HG03521 (cell line): ENCODE results near the gene LRCH1.

Experiments used
- ATAC-seq: cut with Tn5 transposase; IDR thresholded peaks from one replicate; pipeline ENCODE4 v1.9.1; 2021; ENCODE audit warnings: mild to moderate bottlenecking, moderate library complexity; ENCODE audit not compliant: unreplicated experiment

Gene LRCH1

DNA sequence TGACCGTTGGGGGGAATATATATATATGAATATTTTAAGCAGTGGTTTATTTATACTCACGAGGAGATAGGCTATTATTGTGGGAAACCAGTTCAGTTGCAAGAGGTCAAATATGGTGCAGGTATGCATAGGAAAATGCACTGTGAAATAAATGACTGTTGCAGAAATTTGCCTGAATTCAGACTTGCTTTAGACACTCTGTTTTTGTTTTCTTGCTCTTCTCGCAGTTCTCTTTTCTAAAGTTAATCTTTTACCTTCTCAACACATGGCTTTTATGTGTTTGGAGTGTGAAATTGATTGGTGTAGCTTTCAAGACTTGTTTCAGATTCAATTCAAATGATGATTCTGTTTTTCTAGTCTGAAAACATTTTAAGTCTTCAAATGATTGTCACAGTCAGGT, 109.7 kb downstream of the LRCH1 start:
- ATAC-seq: no peak

- no peak for ATAC-seq
Observed at GRCh38 chr13:46663206-46664037, 110.5 kb downstream of the LRCH1 start.

DNA sequence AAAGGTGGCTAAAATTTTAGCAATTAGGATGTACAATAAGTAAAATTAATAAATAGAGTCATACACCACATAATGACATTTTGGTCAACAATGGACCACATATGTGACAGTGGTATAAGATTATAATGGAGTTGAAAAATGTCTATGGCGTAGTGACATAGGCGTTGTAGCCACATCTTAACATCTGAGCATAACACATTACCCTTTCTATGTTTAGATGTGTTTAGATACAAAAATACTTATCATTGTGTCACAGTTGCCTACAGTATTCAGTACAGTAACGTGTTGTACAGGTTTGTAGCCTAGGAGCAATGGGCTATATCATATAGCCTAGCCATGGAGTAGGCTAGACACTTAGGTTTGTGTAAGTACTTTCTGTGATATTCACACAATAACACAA, 111.2 kb downstream of the LRCH1 start:
- no peak for ATAC-seq

DNA sequence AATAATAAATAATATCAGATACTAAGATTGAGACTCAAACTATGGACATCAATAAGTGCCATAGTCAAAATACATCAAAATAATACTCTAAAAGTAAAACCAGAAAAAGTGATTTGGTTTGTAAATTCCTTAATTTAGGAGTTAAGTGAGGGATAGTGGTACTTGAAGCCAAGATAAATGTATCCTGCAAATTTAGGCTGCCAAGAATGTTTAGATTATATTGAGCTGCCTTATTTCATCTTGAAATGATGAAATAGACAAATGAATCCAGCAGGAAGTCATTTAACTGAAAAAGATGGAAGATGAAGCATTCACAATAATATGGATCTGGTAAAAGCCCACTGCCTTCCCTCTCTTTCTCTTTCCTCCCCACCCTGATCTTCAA, 112.3 kb downstream of the LRCH1 start:
- no peak for ATAC-seq

DNA sequence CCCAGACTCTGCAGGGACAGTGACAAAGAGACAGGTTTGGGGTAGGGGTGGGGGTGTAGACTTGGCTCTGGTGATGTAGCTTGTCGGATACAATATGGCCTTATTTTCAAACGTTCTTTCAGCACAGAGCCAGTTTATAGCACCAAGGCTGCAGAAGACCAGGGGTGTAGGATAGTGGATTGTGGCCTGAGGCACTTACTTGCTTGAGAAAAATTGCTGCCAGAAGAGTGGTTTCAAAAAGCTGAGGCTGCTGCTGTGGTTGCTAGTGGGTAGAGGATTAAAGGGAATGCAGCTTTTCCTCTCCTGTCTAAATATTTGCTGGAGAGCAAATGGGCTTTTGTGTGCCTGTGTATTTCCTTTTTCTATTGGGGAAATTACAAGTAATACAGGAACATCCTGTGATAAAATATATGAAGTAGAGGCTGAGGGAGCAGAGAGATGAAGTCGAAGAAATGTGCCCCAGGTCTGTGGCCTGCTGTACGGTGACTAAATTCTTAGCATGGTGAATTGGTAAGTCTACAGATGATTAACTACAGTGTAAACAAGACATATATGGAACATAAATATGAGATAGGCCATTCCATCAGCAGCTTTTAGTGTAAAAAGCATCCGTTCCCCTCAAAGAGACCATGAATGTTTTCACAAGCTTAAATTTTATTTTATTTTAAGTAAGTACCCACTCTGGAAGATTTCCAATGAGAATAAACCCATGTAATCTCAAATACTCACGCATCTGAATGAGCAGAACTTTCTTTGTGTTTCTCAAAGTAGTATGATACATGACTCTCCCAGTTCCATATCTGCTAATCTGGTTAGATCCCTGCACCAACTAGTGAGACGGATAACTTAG, 112.9 kb downstream of the LRCH1 start:
- ATAC-seq: no peak

- ATAC-seq: no peak
Observed at GRCh38 chr13:46666727-46667456, 113.9 kb downstream of the LRCH1 start.

- ATAC-seq: no peak
Observed at GRCh38 chr13:46667687-46668281, 114.8 kb downstream of the LRCH1 start.

GRCh38 chr13:46668302-46668720, 115.3 kb downstream of the LRCH1 start:
- ATAC-seq: no peak

- no peak for ATAC-seq
Observed at GRCh38 chr13:46668931-46669525, 116.1 kb downstream of the LRCH1 start.

DNA sequence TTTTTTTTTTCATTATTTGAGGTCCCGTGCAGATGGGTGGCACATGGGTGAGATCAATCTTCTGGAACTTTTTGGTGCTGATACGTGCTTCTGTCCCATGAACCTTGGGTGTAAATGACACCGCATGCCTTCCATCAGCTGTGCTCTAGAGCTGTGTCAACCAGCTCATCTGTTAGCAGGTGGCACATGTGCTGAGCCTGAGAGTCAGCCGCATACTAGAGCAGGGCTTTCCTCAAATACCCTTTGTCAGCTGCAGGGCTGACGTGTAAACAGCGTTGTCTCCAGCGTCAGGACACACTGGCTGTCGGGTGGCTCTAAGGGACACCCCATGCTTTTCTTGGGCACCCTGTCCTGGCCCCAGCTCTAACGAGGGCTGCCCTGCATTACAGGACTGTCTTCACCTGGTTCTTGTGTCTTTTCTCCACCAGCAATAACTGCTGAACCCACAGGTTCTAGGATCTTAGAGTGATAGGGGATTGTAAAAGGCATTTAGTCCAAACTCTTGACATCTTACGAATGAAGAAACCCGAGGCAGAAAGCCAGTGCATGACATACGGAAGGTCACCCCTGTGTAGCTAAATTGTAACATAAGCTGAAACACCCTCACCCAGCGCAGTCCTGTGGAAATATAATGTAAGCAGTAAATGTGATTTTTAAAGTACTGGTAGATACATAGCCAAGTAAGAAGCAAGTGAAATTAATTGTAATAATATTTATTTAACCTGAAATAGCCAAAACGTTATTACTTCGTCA, 119.5 kb downstream of the LRCH1 start:
- no peak for ATAC-seq

- ATAC-seq: no peak
Observed at GRCh38 chr13:46675016-46675415, 122.0 kb downstream of the LRCH1 start.

DNA sequence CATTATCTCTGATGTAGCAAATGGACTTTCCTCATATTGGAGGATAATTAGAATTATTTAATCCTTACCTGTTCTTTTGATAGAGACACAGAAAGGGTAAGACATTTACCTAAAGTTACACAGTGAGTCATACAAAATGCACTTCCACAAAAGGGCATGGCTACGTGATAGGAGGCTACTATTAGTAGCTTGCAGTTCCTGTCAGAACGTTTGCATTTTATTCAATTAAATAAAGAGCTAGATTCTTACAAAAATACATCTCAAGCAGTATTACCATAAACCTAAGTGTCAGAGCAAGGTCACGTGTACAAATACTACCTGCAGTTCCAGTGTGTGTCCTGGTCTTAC, 123.4 kb downstream of the LRCH1 start:
- ATAC-seq: no peak

DNA sequence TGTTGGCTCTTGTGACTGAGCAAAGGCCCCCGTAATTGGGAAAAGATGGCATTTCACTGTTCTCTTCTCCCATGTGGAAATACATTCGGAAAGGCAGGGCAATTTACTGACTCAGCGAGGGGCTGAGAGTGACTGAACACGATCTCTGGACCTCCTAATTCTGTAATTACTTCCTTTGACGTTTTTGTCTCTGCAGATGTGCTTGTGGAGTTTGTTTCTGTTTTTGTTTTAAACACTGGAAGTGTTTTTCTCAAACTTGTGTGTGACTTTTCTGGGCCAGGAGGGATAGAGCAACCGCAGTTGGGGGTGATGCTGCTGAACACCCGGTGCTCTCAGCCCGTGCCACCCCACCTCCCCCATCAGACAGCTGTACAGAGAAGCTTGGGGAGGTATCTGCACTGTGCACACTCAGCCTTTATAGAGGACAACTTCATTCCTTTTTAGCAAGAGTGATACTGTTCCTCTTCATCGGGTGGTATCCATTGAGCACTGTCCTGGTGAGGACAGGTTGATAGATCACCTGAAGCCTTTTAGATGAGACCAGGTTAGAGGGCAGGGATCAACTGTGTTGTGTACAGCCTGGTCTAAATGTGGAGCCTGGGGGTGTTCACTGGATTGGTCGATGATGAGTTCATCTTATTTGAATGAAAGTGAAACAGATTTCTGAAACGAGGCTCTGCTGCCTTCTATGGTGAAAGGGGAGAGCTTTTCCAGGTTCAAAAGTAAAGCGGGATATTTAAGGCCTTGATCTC, 126.6 kb downstream of the LRCH1 start:
- peak; percentile 85 for ATAC-seq

GRCh38 chr13:46682015-46682414, 129.0 kb downstream of the LRCH1 start:
- no peak for ATAC-seq

GRCh38 chr13:46682707-46683106, 129.7 kb downstream of the LRCH1 start:
- no peak for ATAC-seq

DNA sequence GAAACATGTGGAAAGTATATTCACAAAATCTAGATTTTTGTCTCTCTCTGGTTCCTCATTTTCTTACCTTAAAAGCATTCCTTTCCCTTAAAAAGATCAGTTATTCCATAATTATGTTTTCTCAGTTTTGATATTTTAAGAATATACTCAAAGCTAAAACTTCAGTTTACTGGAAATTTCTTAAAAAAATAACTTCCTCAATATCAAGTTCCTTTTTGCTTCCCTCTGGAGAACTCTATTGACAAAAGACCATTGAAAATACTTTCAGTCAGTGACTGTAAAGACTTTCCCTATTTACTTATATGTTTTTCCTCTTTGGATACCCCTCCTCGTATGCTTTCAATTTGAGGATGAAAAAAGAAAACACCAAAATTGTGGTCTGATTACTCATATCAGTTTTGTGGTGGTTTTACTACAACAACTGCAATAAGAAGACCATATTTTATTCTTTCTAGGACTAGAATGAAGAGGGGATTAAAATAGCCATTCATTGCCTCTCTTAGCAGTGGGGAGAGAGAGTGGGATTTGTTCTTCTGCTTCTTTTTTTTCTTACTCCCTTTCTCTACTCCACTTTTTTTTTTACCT, 130.8 kb downstream of the LRCH1 start:
- no peak for ATAC-seq

DNA sequence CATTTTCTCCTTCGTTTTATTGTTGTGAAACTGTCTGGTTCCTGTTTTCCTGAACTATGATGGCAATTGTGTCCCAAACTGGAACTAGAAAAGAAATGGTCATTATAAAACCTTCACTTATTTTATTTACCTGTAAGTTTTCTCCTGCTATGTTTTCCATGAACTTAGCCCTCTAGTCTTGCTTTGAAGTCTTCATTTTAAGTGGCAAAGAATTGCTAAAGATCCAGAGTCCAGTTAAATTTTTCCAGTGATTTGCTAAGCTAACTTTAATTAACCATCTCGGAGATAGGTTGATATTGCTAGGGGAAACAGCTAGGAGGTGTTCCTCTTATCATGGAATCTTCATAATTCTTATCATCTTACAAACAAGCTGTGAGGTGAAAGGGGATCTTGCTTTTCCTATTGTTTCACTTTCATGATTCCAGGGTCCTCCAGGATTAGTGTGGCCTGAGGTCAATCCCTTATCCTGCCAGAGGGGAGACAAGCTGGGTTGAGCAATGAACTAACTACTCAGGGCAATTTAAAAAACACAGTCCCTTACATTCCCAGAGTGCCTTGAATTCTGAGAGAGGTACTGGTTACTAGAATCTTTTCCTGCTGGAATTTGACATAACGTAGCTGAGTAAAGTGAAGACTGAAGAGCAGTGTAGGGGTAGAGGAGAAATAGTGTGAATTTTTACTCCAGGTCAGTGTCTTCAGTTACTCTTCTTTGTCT, 131.5 kb downstream of the LRCH1 start:
- ATAC-seq: no peak

DNA sequence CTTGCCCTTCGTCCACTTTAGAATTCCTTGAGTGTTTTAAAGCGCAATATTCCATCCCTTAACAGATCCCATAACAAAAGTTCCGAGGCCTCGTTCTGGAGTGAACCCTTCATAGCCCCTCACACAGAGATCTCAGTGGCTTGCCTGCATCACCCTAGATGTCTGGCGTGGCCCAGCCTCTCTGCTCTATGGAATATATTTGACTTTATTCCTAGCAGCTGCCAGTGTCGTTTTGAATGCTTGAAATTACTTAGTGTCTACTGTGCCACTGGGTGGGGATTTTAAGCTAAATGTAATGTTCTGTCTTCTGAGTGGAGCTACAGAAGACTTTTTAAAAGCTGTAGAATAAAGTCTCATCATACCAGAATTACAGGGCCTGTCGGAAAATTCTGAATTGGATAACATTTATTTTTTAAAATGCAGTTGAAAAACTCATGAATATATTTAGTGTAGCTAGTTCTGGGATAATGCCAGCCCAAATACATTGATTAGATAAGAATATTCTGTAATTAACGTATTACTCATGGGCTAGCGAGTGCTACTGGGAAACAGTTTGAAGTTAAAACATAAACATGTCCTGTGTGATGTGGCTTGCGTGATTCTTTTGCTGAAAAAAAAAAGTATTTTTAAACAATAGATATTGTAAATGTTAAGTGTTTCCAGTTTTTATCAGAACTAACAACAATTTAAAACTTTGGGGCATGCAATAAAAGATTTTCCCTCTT, 132.2 kb downstream of the LRCH1 start:
- no peak for ATAC-seq
